Fibroblast of lung (primary cell): Measurements from ENCODE around the gene LRP10.

Experiments used
- EZH2 ChIP-seq: IDR thresholded peaks from 2 replicates; pipeline ENCODE4 v1.5.1; 2012; ENCODE audit warnings: low read length, control low read depth, mild to moderate bottlenecking; ENCODE audit errors: missing control alignments
- TF ChIP-seq, protein P1 (sequence below), 2 donors: IDR thresholded peaks in 1 of 2; conservative IDR thresholded peaks in 1 of 2; 1 replicate in 1 of 2; 2 replicates in 1 of 2; pipeline ENCODE4 v1.5.1; 2011 to 2012; ENCODE audit warnings: low read length in 2 of 2, control low read depth in 1 of 2, inconsistent platforms in 1 of 2, low read depth in 1 of 2, mild to moderate bottlenecking in 1 of 2

DNA sequence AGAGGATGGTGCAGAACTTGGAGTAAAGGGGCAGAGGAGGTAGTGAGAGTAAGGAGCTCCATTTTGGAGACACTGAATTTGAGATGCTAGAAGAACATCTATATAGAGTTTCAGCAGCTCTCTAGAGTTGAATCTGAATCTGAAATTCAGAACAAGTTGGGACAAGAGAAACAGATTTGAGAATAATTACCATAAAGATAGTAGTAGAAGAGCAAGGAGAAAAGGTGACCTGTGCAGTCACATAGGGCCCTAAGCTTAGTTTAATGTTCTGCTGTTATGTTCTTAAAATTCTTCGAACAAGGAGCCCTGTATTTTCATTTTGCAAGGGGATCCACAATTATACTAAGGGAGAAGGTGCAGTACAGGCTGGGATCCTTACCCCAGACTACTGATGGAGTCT lies 18.9 kb downstream of the LRP10 start:
- TF ChIP-seq, protein P1, sequence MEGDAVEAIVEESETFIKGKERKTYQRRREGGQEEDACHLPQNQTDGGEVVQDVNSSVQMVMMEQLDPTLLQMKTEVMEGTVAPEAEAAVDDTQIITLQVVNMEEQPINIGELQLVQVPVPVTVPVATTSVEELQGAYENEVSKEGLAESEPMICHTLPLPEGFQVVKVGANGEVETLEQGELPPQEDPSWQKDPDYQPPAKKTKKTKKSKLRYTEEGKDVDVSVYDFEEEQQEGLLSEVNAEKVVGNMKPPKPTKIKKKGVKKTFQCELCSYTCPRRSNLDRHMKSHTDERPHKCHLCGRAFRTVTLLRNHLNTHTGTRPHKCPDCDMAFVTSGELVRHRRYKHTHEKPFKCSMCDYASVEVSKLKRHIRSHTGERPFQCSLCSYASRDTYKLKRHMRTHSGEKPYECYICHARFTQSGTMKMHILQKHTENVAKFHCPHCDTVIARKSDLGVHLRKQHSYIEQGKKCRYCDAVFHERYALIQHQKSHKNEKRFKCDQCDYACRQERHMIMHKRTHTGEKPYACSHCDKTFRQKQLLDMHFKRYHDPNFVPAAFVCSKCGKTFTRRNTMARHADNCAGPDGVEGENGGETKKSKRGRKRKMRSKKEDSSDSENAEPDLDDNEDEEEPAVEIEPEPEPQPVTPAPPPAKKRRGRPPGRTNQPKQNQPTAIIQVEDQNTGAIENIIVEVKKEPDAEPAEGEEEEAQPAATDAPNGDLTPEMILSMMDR (conservative IDR thresholded peaks at IDR 0.05 in 1 of 2, IDR thresholded peaks at IDR 0.05 in 1 of 2; ENCODE audit: low read depth in 1 of 2, low read length in 2 of 2), result no peak
- no peak for TF ChIP-seq EZH2
